ENCODE measurements around the gene B4GALT6.

DNA sequence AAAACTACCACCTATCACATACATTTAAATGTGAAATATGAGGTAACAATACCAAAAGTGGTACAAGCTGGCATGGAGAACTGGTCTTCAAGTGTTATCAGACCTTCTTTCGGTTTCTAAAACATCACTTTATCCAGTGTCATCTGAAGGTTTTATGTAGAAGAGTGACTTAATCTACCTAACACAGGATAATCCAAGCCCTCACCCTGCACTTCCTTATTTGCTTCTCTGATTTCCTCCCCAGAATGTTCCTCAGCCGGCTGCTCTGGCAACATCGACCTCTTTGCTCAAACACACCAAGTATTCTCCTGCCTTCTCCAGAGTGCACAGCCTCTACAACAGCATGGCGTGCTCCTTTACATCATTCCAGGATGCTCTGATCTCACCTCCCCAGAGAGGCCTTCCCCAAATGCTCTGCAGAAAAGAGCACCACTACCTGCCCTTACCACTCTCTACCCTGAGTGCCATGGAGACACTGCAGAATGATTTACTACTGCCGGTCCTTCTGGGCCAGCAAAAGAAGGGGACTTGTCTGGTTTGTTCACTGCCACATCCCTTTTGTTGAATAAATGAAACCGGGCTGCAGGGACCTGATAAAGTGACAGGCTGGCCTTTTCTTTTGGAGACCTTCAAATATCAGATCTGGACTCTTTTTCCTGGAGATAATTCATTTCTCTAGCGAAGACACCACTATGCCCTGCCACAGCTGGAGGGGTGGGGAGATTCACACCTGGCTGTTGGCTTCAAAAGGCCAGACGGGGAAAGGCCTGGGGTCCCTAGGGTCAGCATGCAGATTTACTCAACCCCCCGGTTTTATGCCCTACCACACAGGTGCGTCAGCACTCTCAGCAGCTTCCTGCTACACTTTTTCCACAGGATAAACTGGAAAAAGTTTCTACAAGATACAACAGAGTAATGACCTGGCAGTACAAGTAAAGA lies 50.7 kb downstream of the B4GALT6 start:
- TF ChIP-seq, protein P1, sequence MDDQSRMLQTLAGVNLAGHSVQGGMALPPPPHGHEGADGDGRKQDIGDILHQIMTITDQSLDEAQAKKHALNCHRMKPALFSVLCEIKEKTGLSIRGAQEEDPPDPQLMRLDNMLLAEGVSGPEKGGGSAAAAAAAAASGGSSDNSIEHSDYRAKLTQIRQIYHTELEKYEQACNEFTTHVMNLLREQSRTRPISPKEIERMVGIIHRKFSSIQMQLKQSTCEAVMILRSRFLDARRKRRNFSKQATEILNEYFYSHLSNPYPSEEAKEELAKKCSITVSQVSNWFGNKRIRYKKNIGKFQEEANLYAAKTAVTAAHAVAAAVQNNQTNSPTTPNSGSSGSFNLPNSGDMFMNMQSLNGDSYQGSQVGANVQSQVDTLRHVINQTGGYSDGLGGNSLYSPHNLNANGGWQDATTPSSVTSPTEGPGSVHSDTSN (CRISPR knock-in tag; IDR thresholded peaks at IDR 0.05; ENCODE audit: borderline replicate concordance), result no peak
- no peak for TF ChIP-seq ZNF263 (CRISPR knock-in tag; IDR thresholded peaks at IDR 0.05)

All from HepG2 (cell line).